Astrocyte of the spinal cord (primary cell): ENCODE data around the gene SMARCC2.

ENCODE experiments used
- DNase-seq: peaks from one replicate; pipeline ENCODE4 v3.0.0; 2011; ENCODE audit warnings: low read depth, low spot score
- H3K4me3 ChIP-seq: 2 replicates; pipeline ENCODE4 v1.5.1; 2011; ENCODE audit warnings: low read depth, mild to moderate bottlenecking, low read length, moderate library complexity
- in situ Hi-C: cut with HindIII; loops from 2 replicates; pipeline ENCODE4 v1.10.0; 2017; ENCODE audit warnings: low sequenced_read_pairs
- TF ChIP-seq, protein P1 (sequence below): IDR thresholded peaks from 2 replicates; pipeline ENCODE4 v1.5.1; 2012; ENCODE audit warnings: low read depth, mild to moderate bottlenecking, low read length, inconsistent platforms

SMARCC2 gene

DNA sequence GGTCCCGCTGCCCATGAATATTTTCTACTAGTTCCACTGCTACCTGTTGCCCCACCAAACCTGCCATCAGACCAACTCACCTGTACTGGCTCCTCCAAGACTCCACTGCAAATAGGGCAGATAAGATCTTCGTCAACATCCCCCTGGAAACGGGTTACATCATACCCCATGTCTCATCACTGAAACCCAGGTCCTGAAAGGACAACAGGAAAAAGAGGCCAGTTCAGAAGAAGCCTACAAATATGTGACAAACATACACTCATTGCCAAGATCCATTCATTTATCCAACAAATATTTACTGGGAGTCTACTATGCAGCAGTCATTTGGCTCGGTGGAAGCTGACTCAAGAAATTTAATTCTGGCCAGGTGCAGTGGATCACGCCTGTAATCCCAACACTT, 24.6 kb upstream of the SMARCC2 start:
- TF ChIP-seq, protein P1, sequence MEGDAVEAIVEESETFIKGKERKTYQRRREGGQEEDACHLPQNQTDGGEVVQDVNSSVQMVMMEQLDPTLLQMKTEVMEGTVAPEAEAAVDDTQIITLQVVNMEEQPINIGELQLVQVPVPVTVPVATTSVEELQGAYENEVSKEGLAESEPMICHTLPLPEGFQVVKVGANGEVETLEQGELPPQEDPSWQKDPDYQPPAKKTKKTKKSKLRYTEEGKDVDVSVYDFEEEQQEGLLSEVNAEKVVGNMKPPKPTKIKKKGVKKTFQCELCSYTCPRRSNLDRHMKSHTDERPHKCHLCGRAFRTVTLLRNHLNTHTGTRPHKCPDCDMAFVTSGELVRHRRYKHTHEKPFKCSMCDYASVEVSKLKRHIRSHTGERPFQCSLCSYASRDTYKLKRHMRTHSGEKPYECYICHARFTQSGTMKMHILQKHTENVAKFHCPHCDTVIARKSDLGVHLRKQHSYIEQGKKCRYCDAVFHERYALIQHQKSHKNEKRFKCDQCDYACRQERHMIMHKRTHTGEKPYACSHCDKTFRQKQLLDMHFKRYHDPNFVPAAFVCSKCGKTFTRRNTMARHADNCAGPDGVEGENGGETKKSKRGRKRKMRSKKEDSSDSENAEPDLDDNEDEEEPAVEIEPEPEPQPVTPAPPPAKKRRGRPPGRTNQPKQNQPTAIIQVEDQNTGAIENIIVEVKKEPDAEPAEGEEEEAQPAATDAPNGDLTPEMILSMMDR = no peak
- in situ Hi-C loops = no loop called here
- H3K4me3 ChIP-seq = no peak overlapping the region
- DNase-seq = no peak

DNA sequence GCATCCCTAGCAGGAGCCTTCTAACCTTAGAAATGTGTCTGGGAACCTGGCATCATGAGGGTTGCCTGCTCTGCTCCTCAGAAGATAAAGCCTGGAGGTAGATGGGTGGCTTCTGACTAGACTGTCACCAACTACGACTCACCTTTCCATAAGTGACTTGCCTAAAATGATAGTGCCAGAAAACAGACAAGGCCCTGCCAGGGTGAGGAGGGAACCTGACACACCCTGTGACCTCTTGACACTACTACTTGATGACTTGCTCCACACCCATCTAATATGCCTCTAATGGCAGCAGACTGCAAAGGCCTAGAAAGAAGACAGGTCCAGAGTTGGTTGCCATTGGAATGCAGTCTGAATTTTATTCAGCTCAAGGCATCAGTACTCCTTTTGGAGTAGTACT, 23.1 kb upstream of the SMARCC2 start:
- H3K4me3 ChIP-seq = no peak overlapping the region
- DNase-seq = no peak
- in situ Hi-C loops = no loop called here
- TF ChIP-seq, protein P1 = no peak

DNA sequence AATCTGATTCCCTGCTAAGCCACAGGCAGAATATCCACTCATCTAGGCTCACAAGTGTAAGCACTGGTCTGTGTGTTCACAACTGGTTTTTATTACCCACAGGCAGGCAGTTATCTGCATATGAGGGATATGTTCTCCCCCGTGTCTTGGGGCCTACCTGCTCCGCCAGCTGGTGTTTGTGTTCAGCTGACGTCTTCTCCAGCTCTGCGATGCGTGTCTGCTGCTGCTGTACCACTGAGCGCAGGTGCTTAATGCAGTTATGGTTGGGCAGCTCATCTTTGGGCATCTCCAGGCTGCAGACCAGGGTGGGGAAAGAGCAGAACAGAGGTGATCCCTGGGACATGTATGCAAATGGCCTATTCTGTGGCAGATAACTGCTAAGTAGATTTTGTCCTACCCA, 18.7 kb upstream of the SMARCC2 start:
- H3K4me3 ChIP-seq = no peak overlapping the region
- TF ChIP-seq, protein P1 = no peak
- no peak for DNase-seq
- in situ Hi-C loops = no loop called here

DNA sequence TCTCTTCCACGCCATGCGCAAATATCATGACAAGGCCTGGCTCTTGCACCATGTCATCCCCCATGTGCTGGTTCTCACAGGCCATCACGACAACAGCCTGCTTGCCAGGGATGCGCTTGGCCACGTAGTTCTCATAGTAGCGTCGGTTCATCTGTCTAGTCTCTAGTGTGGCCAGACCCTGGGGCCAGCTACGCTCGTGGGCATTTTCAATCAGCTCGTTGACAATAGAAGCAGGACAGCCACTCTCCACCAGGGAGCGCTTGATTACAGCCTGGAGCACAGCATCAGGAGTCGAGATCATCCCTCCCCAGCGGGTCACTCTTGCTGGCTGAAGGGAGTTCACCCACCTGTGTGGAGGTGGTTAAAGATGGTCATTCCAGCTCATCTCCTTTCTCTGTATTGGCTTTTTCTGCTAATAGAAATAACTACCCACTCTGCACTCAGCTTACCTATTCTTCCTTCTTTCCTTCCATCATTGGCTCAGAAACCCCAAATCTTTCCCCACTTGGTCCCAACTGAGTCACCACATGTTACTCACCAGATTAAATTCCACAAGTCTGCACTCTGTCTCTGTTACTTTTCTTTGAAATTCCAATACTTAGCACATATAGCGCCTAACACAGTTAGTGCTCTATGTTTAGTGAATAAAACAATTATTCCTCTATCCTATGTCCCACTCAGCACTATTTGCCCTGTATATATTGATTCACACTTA, 17.3 kb upstream of the SMARCC2 start:
- DNase-seq = peak; percentile 45
- in situ Hi-C loops = no loop called here
- TF ChIP-seq, protein P1 = peak; percentile 82
- H3K4me3 ChIP-seq = no peak overlapping the region

DNA sequence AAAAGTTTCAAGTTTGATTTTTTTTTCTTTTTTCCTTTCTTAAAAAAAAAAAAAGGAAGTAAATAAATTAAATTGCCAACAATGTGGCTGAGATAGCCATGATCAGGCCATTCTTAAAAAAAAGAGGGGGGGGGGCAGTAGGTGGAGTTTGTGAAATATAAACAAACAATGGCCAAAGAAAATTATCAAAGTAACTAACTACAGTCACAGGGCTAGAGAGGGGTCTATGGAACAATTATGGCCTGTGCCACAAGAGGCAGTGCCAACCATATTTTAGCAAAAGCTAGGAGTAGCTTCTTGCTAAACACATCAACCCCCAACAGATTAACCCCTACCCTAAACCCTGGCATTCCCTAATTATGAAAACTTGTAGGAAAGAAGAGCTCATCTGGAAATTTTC, 16.2 kb upstream of the SMARCC2 start:
- no peak for DNase-seq
- in situ Hi-C loops = no loop called here
- H3K4me3 ChIP-seq = no peak overlapping the region
- TF ChIP-seq, protein P1 = no peak

DNA sequence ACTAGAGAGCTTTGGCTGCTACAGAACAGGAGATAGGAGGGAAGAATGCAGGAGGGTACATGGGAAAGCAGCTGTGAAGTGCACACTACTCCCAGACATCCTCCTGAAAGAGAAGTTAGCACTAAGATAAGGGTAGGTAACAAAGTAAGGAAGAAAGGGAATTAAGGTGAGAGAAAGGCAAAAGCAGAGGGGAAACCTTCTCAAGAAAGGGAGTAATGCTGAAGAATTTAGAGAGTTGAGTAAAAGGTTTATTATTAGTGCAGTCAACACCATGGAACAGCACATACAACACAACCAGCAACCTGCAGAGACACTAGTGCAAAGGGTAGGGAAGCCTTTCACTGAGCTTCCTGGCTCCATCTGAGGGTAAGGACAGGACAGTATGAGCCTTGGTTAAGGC, 15.0 kb upstream of the SMARCC2 start:
- DNase-seq = no peak
- in situ Hi-C loops = no loop called here
- TF ChIP-seq, protein P1 = no peak
- no peak overlapping the region for H3K4me3 ChIP-seq
